HG03571 (cell line): Measurements from ENCODE around the gene RBFOX2.

Experiments
- ATAC-seq: cut with Tn5 transposase; IDR thresholded peaks from one replicate; pipeline ENCODE4 v1.9.1; 2021; ENCODE audit not compliant: unreplicated experiment

Gene RBFOX2

GRCh38 chr22:35904752-35905151, 123.9 kb downstream of the RBFOX2 start:
- no peak for ATAC-seq

DNA sequence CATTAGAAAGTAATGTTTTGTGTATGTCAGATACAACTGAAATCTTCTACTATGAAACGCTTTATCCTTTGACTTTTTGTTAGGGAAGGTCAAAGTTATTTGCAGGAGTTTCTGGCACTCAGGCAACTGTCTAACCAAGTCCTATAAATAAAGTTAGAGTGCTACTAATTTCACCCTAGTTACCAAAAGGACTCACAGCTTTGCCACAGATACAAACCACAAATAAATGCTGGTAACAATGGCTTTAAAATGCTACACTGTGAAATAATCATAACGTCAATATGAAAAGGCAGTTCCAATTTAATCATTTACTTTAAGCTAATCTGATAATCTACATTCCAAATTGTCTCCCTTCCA, 124.3 kb downstream of the RBFOX2 start:
- no peak for ATAC-seq

- ATAC-seq: no peak
Measured at GRCh38 chr22:35903571-35904335, 124.9 kb downstream of the RBFOX2 start.

DNA sequence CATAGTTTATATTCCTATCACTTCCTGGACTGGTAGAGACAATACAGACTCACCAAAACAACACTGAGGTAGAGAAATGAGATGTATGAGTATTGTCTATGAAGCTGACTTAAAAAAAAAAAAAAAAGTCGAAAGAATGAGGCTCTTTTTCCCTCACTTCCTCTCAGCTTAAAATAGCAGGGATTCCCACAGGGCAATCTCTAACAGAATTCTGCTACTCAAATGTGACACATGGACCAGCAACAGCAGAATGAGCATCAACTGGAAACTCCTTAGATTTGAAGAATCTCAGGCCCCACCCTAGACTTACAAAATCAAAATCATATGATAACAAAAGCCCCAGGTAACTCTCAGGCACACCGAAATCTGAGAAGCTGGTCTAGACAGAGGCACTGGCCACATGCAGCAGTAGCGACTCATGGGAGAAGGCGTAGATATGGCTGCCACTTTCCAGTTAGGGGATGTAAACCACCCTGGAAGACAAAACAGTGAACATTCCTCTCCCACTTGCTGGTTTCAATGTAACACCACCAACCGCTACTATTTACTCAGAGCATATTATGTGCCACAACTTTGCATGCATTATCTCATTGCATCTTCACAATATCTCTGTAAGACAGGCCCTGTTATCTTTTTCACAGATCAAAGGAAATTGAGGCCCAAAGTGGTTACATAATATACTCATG, 128.0 kb downstream of the RBFOX2 start:
- no peak for ATAC-seq

DNA sequence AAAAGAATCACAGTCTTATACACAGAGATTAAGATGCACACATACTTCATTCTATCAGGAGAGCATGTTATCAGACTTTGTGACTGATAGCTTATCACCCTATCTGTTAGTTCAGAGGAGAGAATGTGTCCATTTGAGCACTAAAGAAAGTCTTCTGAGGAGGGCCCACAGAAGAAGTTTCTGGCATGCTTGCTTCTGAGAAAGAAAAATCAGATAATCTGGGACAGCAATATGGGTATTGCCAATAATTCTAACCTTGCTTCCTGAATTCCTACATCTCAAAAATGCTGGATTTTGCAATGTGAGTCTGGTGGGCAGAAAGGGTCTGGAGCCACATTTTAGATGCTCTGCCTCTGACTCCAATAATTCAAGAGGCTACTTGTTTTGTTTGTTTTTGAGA, 128.9 kb downstream of the RBFOX2 start:
- no peak for ATAC-seq

GRCh38 chr22:35896111-35896705, 132.4 kb downstream of the RBFOX2 start:
- ATAC-seq: no peak

- no peak for ATAC-seq
Measured at GRCh38 chr22:35894937-35895708, 133.5 kb downstream of the RBFOX2 start.

DNA sequence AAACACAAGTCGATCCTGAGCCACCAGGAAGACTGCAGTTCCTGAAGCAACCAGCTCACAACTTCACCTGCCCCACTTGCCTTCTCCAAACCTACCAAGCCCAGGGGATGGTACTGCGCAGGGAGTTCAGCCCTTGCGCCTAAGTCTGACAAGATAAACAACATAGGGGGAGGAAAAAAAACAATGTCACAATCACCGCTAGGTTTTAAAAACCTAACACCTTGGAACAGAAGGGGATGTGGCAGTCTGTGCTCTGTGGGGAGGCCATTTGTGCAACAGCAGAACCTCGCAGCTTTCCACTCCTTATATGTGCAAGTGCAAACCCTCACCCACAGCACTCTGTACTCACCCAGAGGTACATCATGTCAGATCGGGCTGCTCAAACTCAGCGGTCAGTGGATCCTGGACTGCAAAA, 134.2 kb downstream of the RBFOX2 start:
- ATAC-seq: no peak

GRCh38 chr22:35893698-35894097, 134.9 kb downstream of the RBFOX2 start:
- ATAC-seq: no peak

DNA sequence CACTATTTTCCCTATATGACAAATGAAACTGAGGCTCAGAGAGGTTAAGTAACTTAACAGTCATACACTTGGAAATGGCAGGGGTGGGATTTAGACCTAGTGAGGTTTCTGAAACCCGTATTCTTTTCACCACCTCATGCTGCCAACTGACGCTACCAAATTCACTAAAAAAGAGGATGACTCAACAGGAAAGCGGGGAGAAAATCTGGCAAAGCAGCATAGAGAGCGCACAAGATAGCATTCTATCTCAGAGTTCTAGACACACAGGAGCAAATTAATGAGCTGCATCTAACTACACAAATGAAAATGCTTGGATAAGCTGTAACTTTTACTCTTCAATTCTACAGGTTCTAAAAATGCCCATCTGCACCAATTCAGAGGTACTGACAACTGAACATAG, 136.4 kb downstream of the RBFOX2 start:
- no peak for ATAC-seq

- ATAC-seq: no peak
Measured at GRCh38 chr22:35891442-35891841, 137.2 kb downstream of the RBFOX2 start.

- no peak for ATAC-seq
Measured at GRCh38 chr22:35889071-35889470, 139.6 kb downstream of the RBFOX2 start.

- ATAC-seq: no peak
Measured at GRCh38 chr22:35888181-35888870, 140.3 kb downstream of the RBFOX2 start.

DNA sequence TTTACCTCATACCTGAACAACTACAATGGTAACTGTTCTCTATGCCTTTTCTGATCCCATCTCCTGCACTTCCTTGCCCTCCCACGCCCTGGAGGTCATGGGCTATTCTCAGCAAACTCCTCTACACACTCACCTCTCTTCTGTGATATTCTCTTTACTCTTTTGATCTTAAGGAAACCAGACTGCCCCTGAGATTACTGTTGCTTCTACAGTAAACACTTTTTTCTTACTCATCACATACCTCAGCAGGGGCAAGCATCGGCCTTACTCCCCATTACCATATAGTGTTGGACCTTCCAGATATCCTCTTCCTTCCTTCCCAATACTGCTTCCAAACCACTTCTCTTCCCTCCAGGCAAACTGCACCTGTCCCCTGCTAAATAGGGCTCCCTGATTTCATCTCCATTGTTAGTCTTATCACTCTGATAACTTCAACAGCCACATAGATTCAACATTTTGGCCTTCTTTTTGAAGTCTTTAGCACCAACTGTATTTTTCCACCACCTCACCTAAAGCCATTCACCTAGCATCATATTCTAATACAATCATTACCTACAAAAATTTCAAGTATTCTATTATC, 141.2 kb downstream of the RBFOX2 start:
- no peak for ATAC-seq

DNA sequence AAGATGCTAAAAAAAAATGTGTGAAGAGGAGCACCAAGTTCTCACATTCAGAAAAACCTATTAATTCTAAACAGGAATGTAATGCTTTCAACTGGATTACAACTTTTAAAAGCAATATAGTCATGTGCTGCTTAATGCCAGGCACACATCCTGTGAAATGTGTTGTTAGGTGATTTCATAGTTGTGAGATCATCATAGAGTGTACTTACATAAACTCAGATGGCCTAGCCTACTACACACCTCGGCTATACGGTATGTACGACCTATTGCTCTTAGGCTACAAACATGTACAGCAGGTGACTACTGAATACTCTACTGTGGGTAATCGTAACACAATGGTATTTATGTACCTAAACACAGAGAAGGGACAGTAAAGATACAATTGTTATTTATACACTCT, 142.3 kb downstream of the RBFOX2 start:
- ATAC-seq: no peak

DNA sequence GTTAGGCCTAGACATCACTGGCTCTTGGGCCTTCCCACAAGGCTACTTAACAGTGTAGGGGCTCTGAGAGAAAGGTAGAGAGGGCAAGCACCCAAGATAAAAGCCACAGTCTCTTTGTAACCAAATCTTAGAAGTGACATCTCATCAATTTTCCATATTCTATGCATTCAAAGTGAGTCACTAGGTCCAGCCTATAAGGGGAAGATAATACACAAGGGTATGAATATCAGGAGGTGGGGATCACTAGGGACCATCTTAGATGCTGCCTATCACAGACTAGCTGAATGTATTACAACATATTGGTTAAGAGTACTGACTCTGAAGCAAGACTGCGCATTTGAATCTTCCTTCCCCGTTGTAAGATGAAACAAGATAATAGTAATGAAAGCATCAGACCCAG, 144.1 kb downstream of the RBFOX2 start:
- no peak for ATAC-seq

- no peak for ATAC-seq
Measured at GRCh38 chr22:35883031-35883620, 145.5 kb downstream of the RBFOX2 start.

DNA sequence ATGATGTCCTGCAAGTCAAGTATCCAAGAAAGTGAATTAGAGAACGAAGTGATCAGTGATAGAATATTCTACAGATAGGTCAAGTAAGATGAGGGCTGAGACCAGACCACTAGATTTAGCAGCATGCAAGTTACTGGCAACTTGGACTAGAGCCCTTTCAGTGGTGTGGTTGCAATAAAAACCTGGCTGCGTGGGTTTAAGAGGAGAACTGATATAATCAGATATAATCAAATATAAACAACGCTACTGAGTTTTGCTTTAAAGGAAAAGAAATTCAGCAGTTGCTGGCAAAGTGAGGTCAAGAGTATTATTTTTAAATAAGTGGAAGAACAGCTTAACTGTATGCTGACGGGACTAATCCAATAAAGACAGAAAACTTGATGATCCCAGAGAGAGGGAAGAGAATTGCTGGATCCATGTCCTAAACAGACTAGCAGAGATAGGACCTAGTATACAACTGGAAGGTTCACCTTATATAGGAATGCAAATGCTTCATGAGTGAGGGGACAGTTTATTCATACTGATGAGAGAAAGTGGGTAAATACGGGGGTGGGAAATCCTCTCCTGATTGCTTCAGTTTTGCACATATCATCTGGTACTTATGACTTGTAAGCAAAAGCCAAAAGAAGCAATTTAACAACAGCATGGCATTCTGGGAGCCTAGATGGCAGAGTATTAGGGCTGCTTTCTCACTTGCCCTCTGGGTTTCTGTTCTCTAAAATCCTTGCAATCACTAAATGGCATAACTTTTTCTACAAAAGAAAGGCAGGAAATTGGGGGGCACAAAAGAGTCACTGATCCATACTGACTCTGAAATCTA, 146.2 kb downstream of the RBFOX2 start:
- ATAC-seq: no peak

GRCh38 chr22:35879351-35879750, 149.3 kb downstream of the RBFOX2 start:
- ATAC-seq: no peak
